ENCODE data around the gene ZXDC. TPM values are rescaled to one million over a fixed set of nuclear protein-coding genes. Genes with fewer than 3 reads are reported as not detected.

The ZXDC gene
- total RNA-seq, 1 donor from 2014 or later = 29.4 TPM

DNA sequence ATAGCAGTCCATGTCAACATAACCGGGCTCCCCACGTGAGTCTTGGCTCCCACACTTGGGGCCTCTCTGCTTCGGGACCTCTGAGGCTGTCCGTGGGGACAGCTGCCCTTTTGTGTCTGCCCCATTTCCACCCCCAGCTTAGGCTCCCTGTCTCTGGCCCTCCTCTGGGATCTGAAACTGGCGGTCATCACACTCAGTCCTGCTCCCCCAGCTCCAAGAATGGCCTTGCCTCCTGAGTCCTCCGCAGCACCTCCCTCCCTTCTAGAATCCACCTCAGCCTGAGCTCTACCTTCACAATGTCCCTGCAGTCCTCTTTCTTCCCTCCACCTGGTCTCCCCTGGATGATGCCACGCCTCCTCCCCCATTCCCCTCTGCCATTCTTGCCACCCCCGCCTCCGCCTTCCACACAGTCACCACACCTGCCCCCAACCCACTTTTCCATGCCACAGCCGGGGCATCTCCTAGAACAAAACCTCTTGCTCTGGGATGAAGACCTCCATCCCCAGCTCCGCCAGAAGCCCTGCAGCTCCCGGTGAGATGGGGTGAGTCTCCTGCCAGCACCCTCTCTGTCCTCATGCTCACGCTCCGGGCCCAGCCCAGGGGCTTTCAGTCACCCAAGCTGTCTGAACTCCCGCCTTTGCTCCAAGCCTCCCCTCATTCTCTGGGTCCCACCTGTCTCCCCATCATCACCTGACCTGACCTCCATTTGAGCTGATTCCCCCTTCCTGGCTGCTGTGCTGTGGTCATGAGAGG is 7.0 kb upstream of the ZXDC start:
- no peak overlapping the region for H3K4me3 Mint-ChIP-seq

DNA sequence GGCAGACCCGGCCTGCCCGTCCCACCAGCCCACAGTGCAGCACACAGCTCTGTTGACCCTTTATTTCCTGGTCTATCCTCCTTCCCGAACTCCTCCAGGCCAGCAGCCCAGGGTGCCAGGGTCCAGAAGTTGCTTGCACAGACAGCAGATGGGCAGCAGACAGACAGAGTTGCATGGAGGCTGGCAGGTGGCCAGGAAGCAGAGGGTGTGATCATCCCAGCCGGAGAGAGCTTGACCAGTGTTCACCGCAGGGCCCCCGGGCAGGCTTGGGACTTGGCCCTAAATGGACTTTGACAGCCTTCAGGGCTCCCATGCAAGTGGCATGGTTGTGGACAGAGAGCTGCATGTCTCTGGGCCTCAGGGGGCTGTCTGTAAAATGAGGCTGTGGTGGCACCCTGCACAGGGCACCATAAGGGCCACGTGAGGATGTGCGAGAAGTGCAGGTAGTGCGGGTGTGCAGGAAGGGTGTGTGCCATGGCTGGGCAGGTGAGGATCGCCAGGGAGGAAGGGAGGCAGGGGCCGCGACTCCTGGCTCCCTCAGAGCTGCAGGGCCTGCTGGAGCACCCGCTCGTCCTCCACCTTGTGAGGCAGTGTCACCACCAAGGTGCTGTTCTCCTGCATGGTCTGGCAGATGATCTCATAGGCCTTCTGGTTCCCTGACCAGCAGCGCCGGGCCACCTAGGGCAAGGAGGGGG is 6.3 kb upstream of the ZXDC start:
- Mint-ChIP-seq H3K27ac (no peak overlapping the region), H3K4me1 (ENCODE audit: low read depth) (peaks cover 8% of the 10 kb centered on the region), H3K9me3 (no peaks in the 10 kb centered on the region), H3K27me3 (ENCODE audit: insufficient read depth) (peaks cover 4% of the 10 kb centered on the region), H3K4me3 (no peak overlapping the region), H3K36me3 (ENCODE audit: low read depth) (no peaks in the 10 kb centered on the region)
- no peak for DNase-seq (ENCODE audit: low spot score)
- intact Hi-C loops (cut with micrococcal nuclease) = no loop called here

More for the DNA sequence above, 7.0 kb upstream of the ZXDC start:
- intact Hi-C loops (cut with micrococcal nuclease) = no loop called here
- DNase-seq (ENCODE audit: low spot score) = no peak
- H3K27ac Mint-ChIP-seq = no peak overlapping the region
- no peaks in the 10 kb centered on the region for H3K9me3 Mint-ChIP-seq
- no peaks in the 10 kb centered on the region for H3K36me3 Mint-ChIP-seq (ENCODE audit: low read depth)
- peaks cover 11% of the 10 kb centered on the region for H3K4me1 Mint-ChIP-seq (ENCODE audit: low read depth)
- peaks cover 4% of the 10 kb centered on the region for H3K27me3 Mint-ChIP-seq (ENCODE audit: insufficient read depth)

DNA sequence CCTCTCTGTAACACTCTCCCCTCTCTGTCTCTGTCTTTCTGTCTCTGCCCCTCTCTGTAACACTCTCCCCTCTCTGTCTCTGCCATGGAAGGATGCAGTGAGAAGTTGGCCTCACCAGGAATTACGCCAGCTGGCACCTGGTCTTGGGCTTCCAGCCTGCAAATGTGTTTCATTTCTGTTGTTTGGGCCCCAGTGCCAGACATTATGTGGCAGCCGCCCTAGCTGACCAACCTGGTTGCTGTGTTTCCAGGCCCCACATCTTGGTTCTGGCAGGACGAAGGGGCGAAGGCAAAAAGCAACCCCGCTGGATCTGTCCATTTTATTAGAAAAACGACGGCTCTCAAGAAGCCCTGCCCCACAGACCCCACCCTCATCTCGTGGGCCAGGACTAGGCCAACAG is 5.2 kb upstream of the ZXDC start:
- no peak for DNase-seq (ENCODE audit: low spot score)
- no peaks in the 10 kb centered on the region for H3K9me3 Mint-ChIP-seq
- no peak overlapping the region for H3K27ac Mint-ChIP-seq
- no peaks in the 10 kb centered on the region for H3K4me1 Mint-ChIP-seq (ENCODE audit: low read depth)
- no peaks in the 10 kb centered on the region for H3K36me3 Mint-ChIP-seq (ENCODE audit: low read depth)
- intact Hi-C loops (cut with micrococcal nuclease) = no loop called here
- peaks cover 4% of the 10 kb centered on the region for H3K27me3 Mint-ChIP-seq (ENCODE audit: insufficient read depth)
- H3K4me3 Mint-ChIP-seq = no peak overlapping the region

DNA sequence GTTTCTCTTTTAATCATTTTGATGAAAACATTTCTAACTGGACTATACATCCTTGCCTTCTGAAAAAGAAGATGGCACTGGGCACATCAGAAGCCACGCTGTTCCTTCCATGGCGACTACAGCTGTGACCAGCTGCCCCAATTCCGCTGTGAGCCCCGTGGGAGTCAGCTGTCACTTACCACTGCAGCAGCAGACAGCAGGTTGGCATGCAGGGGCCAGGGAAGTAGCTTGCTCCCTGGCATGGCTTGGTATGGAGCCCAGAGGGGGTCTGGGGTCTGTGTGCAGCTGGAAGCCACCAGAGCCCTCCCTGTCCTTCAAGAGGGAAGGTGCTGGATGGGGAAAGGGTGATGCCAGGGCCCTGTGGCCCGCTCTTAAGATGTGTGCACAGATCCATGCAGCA is 4.5 kb upstream of the ZXDC start:
- H3K27ac Mint-ChIP-seq = no peak overlapping the region

DNA sequence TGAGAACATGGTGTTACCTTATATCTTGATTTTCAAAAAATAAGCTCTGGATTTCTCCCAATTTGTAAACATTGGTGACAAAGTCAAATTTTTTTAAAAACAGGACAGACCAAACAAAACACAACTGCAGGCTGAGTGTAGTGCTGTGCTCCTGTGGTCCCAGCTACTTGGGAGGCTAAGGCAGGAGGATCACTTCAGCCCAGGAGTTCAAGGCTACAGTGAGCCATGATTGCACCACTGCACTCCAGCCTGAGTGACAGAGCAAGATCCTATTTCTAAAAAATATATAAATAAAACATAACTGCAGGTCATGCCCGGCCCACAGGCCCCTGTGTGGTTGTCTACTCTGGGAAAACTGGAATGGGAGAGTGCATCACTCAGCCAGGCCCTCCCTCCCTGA is 4.0 kb upstream of the ZXDC start:
- H3K9me3 Mint-ChIP-seq = no peaks in the 10 kb centered on the region
- H3K27me3 Mint-ChIP-seq (ENCODE audit: insufficient read depth) = peaks cover 4% of the 10 kb centered on the region
- DNase-seq (ENCODE audit: low spot score) = no peak
- no peak overlapping the region for H3K27ac Mint-ChIP-seq
- H3K4me1 Mint-ChIP-seq (ENCODE audit: low read depth) = peaks cover under 1% of the 10 kb centered on the region
- no peak overlapping the region for H3K4me3 Mint-ChIP-seq
- intact Hi-C loops (cut with micrococcal nuclease) = loop anchor here (5.0 to 10.0 kb wide), 3 partner anchors 128 to 1575 kb away; partner anchors contain the start of gene SEC61A1
- H3K36me3 Mint-ChIP-seq (ENCODE audit: low read depth) = no peaks in the 10 kb centered on the region

More for the DNA sequence above, 4.5 kb upstream of the ZXDC start:
- no peaks in the 10 kb centered on the region for H3K36me3 Mint-ChIP-seq (ENCODE audit: low read depth)
- no peaks in the 10 kb centered on the region for H3K4me1 Mint-ChIP-seq (ENCODE audit: low read depth)
- H3K9me3 Mint-ChIP-seq = no peaks in the 10 kb centered on the region
- intact Hi-C loops (cut with micrococcal nuclease) = no loop called here
- no peak for DNase-seq (ENCODE audit: low spot score)
- no peak overlapping the region for H3K4me3 Mint-ChIP-seq
- H3K27me3 Mint-ChIP-seq (ENCODE audit: insufficient read depth) = peaks cover 4% of the 10 kb centered on the region

DNA sequence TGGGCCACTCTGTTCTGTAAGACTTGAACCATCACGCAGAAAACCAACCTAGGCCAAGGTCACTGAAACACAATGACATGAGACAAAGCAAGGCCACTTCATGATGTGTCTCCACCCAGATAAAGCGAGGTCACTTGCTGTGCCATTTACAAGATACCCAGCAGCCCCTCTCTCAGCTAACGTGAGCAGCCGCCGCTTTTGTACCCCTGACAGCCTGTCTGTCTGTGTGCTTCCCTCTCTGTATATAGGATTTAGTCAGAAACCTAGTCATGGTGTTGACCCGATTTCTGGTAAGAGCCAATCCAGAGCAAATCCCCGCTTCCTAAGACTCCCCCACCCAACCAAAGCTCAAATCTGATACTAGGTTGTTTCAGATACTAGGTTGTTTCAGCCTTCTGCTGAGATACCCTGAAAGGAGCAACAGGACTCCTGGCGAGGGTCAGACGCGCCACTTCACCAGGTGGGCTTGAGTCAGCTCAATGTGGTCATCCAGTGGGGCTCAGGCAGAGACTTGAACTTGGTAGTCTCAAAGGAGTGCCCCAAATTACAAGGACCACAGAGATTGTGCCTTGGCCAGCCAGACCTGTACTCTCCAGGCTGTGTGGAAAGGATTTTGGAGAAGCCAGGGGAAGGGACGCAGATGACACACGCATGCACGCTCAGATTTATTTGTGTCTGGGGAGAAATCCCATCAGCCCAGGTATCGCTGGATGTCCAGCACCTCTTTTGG is 3.1 kb upstream of the ZXDC start:
- H3K36me3 Mint-ChIP-seq (ENCODE audit: low read depth) = peaks cover under 1% of the 10 kb centered on the region
- no peak for DNase-seq (ENCODE audit: low spot score)
- peaks cover 2% of the 10 kb centered on the region for H3K27me3 Mint-ChIP-seq (ENCODE audit: insufficient read depth)
- no peaks in the 10 kb centered on the region for H3K9me3 Mint-ChIP-seq
- no peak overlapping the region for H3K4me3 Mint-ChIP-seq
- H3K27ac Mint-ChIP-seq = no peak overlapping the region
- peaks cover 8% of the 10 kb centered on the region for H3K4me1 Mint-ChIP-seq (ENCODE audit: low read depth)
- intact Hi-C loops (cut with micrococcal nuclease) = loop anchor here (5.0 to 10.0 kb wide), 3 partner anchors 129 to 1576 kb away; partner anchors contain the start of gene SEC61A1

DNA sequence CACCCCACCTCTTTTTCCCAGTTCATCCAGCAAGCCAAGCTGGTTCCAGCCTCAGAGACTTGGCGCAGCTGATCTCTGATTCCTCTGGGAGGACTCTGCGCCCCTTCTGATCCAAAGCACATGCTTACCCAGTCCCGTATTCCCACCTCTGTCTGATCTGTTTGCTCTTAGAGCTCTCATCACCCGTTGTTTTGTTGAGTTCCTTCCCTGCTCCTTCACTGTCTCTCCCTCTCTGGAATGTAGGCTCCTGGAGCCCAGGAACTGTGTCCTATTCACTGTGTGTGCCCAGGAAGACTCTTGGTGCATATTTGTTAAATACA is 1.3 kb upstream of the ZXDC start:
- intact Hi-C loops (cut with micrococcal nuclease) = loop anchor here (2.0 to 10.0 kb wide), 6 partner anchors 130 to 1676 kb away; partner anchors contain the start of genes EEFSEC, SEC61A1 and TPRA1
- H3K4me1 Mint-ChIP-seq (ENCODE audit: low read depth) = peaks cover 26% of the 10 kb centered on the region
- no peak for DNase-seq (ENCODE audit: low spot score)
- peak overlapping the region; percentile 75 for H3K27ac Mint-ChIP-seq
- peaks cover 12% of the 10 kb centered on the region for H3K36me3 Mint-ChIP-seq (ENCODE audit: low read depth)
- H3K9me3 Mint-ChIP-seq = no peaks in the 10 kb centered on the region
- peak overlapping the region; percentile 77 for H3K4me3 Mint-ChIP-seq
- H3K27me3 Mint-ChIP-seq (ENCODE audit: insufficient read depth) = peaks cover 2% of the 10 kb centered on the region

DNA sequence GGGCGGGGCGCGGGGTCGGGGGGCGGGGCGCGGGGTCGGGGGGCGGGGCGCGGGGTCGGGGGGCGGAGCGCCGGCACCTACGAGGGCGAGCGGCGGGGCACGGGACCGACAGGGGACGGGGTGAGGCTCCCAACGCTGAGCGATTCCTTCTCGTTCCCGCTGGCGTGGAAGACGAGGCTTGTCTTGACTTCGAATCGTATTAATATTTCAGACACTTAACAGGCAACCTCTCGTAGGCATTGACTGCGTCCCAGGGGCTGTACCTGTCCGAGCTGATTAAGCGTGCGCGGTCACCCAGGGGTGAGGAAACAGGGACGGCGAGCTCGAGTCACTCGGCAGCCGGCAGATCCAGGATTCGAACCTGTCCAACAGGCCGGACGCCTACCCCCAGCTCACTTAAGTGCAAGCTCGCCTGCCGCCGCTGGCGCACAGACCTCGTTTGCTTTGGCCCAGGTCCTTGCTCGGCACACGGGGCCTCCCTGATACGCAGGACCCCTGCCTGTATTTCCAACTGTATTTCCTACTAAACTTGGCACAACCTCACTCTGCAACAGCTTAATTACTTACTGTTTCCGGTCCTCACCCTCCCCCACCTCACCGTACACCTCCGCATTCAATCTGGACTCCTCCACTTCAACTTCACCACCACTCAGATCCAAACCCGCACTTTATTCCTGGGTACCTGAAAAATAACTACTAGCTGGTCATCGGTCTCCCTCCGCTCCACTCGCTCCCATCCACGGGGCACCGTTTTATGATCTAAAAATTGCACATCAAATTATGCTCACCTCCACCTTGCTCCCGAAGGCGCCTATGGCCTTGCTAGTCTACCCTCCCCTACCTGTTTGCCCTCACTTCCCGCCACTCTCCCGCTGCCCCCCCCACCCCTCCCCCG is 722 bp upstream of the ZXDC start:
- H3K27ac Mint-ChIP-seq = peak overlapping the region; percentile 65
- no peak for DNase-seq (ENCODE audit: low spot score)
- H3K9me3 Mint-ChIP-seq = no peaks in the 10 kb centered on the region
- peaks cover 2% of the 10 kb centered on the region for H3K27me3 Mint-ChIP-seq (ENCODE audit: insufficient read depth)
- intact Hi-C loops (cut with micrococcal nuclease) = loop anchor here (1.0 to 10.0 kb wide), 9 partner anchors 119 to 1676 kb away; partner anchors contain the start of genes EEFSEC, KLF15, MCM2 and SEC61A1
- H3K4me3 Mint-ChIP-seq = peak overlapping the region; percentile 77
- H3K4me1 Mint-ChIP-seq (ENCODE audit: low read depth) = peaks cover 28% of the 10 kb centered on the region
- peaks cover 12% of the 10 kb centered on the region for H3K36me3 Mint-ChIP-seq (ENCODE audit: low read depth)

DNA sequence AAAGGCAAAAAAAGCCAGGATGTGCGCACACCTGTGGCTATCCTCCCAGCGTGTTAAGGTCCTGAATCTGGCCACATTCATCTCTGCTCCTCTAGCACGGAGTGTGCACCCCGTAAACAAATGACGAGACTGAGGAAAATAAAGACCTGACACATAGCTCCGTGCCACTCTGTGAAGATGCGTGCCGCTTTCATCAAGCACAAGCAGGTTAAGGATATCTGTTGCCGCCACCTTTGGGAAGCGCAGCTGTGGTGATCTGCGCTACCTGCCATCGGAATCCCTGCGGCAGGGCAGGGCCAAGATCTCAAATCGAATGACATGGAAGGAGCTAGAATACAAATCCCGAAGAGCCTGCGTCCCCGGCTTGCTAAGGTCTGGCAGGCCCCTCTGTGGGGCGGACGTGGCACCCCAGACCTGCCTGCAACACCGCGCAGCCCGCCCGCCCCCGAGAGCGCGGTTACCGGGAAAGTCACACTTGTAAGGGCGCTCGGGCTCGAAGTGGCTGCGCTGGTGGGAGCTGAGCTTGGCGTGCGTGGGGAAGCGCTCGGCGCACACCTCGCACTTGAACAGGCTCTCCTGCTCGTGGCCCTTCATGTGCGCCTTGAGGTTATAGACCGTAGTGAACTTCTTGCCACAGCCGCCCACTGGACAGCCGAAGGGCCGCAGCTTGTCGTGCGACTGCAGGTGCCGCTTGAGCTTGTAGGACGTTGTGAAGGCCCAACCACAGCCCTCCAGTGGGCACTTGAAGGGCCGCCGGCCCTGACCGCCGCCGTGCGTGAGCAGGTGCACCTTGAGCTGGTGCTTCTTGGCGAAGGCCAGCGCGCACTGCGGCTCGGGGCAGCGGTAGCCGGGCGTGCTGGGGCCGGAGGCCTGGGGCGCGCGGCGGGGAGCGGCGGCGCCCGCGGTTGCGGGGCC is 936 bp downstream of the ZXDC start:
- peak overlapping the region; percentile 93 for H3K4me3 Mint-ChIP-seq
- peaks cover 28% of the 10 kb centered on the region for H3K36me3 Mint-ChIP-seq (ENCODE audit: low read depth)
- H3K27me3 Mint-ChIP-seq (ENCODE audit: insufficient read depth) = no peaks in the 10 kb centered on the region
- intact Hi-C loops (cut with micrococcal nuclease) = loop anchor here (1.0 to 10.0 kb wide), 6 partner anchors 133 to 1580 kb away; partner anchors contain the start of genes CHCHD6, SEC61A1 and SLC41A3
- peaks cover 31% of the 10 kb centered on the region for H3K4me1 Mint-ChIP-seq (ENCODE audit: low read depth)
- peak overlapping the region; percentile 88 for H3K27ac Mint-ChIP-seq
- peak; percentile 15 for DNase-seq (ENCODE audit: low spot score)
- no peaks in the 10 kb centered on the region for H3K9me3 Mint-ChIP-seq

DNA sequence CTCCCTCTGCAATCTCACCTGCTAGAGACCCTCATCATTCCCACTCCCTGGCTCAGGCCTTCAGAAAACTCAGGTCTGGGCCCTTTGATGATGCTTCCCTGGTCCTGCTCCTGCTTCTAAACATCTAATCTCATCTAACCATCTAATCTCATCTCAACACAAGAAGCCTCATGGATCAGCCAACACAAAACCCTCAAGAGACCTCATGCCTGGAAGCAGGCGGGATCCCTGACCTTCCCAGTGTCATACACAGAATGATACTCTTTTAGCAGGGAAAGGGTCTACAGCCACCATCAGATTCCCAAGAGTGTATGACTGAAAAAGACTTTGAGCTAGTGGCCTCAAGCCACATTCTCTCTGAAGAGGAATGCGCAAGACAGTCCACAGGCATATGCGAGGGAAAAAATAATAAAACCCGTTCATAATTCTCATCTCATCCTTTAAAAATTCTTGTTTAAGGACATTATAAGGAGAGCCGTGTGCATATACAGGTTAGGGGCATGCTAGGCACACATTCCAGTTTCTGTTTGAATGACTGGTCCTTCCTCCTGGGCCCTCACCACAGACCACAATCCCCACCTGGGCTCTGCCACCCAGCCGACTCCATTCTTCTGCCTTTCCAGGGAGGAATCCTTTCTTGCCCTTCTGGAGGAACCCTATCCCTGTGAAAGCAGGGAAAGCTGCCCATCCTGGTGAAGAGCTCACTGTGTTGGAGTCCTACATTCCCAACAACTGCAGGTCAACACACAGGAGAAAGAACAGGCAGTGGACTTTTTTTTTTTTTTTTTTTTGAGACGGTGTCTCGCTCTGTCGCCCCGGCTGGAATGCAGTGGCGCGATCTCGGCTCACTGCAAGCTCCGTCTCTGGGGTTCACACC is 2.2 kb downstream of the ZXDC start:
- peak overlapping the region; percentile 15 for H3K27ac Mint-ChIP-seq
- intact Hi-C loops (cut with micrococcal nuclease) = loop anchor here (2.0 to 10.0 kb wide), 3 partner anchors 231 to 1581 kb away; partner anchors contain the start of genes CHCHD6, SEC61A1 and SLC41A3
- H3K36me3 Mint-ChIP-seq (ENCODE audit: low read depth) = peaks cover 37% of the 10 kb centered on the region
- no peak for DNase-seq (ENCODE audit: low spot score)
- H3K27me3 Mint-ChIP-seq (ENCODE audit: insufficient read depth) = no peaks in the 10 kb centered on the region
- no peaks in the 10 kb centered on the region for H3K9me3 Mint-ChIP-seq
- H3K4me3 Mint-ChIP-seq = peak overlapping the region; percentile 93
- peaks cover 39% of the 10 kb centered on the region for H3K4me1 Mint-ChIP-seq (ENCODE audit: low read depth)

Data from activated T-helper 1 cell treated with anti-CD3 and anti-CD28 coated beads, Interleukin-12 subunit alpha, Interleukin-12 subunit beta, Interleukin-2, Interleukin-4 antibody, amounts not matched to agents 30 ng/mL and 10 ng/mL and 1 ng/mL, durations not matched to agents 14 hours and 24 hours and 36 hours (primary cell).